NCI-H510A (cell line): ENCODE data around the gene AFG3L2.

ENCODE experiments used
- DNase-seq: peaks from one replicate; lab custom pipeline; 2025; lab: John Stamatoyannopoulos, UW

AFG3L2 gene

DNA sequence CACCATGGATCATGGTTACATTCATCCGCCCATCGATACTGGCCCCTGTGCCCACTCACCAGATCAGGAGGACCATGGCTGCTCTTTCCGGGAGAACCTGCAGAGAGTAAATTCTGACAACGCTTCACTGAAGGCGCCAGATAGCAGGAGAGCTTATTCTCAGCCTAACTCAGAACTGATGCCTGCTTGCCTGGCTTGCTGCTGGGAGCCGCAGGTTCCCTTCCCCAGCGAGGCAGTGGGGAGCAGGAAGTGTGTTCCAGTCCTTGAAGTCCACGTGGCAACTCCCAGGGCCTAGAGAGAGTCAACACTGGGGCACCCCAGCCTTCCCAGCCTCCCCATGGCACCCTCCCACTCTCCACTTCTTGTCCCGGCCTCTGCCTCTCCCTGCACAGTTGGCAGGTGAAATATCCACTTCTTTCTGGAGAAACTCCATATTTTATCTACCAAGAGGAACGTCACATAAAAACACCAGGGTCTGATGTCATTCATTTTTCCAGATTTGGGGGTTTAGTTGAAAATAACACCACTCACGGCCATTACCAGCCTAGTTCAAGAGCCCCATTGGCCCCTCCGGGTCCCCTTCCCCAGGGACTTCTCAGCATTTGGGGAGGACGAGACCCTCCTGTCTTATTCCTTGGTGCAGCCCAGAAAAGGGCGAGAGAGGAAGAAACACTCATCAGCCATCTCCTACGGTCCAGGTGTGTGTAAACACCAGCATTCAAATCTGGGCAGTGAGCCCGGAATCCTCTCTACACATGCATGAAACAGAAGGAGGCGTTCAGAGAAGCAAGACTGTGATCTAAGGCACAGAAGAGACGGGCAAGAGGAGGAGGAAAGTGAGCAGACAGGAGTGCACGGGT, 72.4 kb downstream of the AFG3L2 start:
- no peak for DNase-seq

DNA sequence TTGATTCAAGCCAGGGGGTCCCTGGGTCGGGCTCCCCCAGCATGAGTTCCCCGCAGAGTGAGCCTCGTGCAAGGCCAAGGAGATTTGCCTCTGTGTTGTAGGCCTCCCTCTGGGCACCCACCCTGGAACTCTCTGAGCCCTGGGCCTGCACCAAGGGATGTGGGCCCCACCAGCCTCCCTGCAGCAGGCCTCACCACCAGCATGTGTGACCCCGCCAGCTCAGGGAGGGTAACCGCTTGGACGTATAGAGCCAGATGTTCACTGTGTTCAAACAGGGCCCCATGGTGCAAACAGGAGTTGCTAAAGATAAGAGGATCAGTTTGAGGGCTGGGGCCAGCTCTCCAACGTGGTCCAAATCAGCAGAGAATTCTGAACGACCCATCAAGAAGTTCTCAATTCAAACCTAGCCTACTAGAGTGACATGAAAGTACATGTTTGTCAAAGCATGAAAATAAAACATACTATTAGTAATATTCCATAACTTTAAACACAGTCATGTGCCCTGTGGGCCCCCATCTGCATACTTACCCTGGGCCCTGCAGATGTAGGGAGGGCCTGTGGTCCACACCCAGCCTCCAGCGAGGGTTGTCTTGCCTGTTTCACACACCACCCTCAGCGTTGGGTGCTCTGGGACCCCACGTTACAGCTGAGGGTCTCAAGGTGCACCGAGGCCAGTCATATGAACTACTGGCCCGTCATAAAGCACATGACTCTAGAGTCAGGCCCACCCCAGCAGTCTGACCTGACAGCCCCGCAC, 74.5 kb downstream of the AFG3L2 start:
- no peak for DNase-seq

DNA sequence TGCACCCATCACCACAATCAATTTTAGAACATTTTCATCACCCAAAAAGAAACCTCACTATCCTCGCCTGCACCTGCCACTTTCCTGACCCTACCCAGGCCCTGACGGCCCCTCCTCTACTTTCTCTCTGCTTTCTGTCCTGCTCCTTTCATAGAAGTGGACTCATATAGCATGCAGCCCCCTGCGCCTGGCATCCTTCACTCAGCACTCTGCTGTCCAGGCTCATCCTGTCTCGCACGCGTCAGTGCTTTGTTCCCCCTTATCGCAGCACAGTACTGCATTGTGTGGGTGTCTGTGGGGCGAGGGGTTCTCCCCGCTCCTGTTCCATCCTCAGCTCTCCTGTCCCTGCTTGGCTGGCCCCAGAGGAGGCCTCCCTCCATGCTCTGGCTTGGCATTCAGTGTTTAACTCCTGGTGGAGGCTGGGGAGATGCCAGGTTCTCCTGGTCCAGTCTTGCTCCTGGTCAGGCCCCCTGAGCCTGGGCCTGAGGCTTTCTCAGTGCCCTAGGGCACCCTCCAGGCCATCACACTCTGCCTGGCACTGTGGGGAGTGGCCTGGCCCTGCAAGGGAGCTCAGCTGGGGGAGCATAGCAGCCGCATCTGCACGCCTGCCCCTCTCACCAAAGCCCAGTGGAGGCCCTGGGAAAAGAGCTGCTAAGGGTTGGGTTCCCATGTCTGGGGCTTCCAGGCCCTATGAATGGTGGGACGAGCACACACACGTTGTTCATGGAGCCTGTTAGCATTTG, 75.6 kb downstream of the AFG3L2 start:
- no peak for DNase-seq

DNA sequence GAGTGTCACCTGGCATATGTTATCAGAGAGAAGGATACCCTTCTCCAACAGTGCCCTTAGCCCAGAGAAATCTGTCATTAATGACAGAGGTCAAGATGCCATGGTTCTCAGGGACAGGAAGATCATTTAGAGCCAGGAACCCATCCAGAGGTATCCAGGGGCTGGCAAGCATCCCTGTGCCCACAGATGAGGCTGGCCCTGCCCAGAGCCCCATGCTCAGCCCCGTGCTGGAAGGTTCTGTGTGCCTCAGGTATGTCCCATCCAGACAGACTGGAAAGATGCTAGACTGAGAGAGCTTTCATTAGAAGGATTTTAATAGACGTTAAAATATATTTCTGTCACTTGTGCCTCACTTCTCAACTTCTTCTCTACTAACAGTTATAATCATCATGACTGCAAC, 77.2 kb downstream of the AFG3L2 start:
- no peak for DNase-seq

DNA sequence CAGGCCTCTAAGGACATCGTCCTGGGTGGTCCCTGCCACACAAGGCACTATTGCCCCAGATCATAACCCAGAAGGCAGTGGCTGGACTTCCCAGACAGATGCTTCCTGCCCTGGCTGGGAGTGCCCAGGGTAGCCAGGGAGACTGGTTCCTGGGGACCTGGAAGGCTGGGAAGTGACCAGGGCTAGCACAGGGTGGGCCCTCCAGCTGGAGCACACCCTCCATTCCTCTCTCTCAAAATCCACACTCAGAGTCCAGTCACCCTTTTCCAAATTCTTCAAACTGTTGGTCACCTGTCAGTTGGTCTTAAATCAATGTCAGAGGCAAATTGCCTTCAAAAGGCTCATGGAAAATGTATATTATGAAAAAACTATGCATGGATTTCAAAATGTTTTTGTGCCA, 80.6 kb downstream of the AFG3L2 start:
- DNase-seq, result no peak

DNA sequence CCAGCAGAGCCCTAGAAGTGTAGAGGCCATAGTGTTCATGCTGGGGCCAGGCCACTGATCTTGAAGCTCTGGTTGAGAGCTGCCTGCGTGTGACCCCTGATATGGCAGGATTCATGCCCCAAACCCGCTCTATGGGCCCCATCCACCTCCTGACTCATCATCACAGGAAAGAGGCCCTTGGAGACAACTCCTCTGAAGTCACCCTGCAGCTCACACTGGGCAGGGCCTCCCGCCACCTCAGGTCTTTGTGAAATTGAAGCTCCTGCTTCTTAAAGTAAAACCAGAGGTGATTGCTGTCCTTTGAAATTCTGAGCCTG, 81.0 kb downstream of the AFG3L2 start:
- DNase-seq, result no peak

DNA sequence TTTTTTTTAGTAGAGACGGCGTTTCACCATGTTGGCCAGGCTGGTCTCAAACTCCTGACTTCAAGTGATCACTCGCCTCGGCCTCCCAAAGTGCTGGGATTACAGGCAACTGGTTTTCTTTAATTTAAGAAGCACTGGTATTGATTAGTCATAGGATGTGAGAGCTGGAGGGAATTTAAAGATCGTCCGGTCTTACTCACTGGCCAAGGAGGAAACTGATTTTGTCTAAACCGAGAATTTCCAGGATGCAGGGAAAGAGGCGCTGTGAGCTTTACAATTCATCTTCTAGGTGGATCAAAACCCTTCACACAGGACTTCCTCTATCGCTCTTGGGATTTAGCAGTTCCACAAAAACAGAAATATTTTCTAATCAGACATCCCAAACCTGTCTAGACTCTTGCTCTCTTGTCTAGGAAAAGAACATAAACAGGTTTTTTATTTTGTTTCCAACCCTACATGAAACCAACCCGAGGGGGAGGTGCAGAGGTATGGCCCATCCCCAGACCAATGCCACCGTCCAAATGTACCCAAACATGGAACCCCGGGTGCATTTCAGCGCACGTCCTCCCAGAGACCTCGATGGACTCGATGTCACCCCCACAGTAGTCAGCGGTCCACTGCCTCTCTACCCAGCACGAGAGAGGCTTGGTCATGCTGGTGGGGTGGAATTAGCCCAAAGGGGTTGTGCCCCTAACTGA, 81.5 kb downstream of the AFG3L2 start:
- no peak for DNase-seq

DNA sequence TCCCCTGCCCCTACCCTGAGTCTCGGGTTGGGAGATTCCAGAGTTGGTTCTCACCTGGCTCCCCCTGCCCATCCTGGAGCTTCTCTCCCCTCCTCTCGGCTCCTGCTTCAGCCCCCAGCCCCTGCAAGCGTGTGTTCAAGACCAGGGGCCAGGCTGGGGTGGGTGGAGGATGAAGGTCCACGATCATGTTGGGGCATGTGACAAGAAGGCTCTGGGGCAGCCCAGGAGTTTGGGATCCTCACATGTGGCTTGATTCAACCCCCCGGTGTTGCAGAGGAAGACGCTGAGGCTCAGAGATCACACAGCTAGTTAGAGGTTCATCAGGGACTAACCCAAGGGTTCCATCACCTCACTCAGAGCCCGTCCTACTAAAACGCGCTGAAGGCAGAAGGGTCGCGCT, 83.2 kb downstream of the AFG3L2 start:
- no peak for DNase-seq

DNA sequence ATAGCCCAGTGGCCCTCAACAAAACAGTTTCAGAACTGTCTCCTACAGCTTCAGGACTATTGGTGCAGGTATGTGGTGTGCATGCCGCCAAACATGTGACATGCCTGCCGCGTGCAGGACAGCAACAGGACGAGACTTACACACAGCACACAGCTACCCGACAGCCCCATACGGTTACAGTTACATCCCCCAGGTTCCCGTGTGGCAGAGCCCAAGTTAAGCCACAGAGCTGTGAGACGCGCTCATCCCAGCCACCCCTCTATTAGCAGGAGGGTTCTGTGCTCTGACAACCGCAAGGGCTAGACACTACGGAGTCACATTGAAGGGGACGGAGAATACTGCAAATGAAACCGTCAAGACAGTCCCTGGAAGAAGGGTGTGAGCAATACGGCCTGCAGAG, 85.3 kb downstream of the AFG3L2 start:
- no peak for DNase-seq

DNA sequence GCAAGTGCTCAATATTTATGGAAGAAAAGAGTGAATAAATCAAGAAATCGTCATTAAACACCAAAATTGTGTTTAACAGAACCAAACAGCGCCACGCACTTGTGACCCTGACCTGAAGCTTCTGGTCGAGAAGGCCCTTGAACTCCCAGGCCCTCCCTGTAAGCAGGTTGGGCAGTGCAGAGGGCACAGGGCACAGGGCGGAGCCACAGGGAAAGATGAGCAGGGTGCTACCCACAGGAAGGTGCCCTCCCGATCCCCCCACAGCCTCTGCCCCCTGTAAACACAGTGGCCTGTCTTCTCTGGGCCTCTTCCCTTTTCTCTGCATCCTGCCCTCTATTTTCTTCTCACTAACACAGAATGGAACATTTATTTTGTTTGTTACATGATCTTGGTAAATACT, 85.9 kb downstream of the AFG3L2 start:
- DNase-seq, result no peak

DNA sequence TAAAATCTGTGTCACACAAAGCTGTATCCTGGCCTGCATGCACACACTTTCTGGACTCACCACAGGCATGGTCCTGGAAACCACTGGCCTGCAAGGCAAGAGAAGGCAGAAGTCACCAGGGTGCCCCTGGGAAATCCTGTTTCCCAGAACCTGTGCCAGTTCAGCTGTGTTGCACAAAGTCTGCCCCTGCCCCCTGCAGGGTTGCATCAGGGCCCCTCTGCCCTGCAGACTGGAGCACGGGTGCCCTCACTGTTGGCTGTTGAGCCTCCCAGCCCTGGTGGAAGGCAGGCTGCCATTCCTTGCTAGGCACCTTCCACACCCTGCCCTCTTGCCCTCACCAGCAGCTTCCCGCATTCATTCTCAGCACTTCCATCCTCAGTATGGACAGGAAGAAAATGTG, 86.9 kb downstream of the AFG3L2 start:
- no peak for DNase-seq

DNA sequence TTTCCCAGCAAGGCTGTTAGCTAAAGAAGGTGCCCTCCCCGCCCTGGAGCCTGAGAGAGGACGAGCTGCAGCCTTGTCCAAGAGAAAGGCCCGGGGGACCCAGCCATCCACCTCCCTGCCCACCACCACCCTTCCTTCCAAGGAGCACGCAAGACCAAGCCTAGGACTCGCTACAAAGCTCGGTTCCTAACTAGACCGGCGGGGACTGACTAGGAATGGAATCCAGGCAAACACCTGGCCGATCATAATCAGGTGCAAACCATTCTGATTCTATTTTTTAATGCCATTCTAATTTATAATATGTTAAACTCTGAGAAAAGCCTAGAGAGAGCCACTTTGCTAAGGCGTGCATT, 88.6 kb downstream of the AFG3L2 start:
- no peak for DNase-seq

DNA sequence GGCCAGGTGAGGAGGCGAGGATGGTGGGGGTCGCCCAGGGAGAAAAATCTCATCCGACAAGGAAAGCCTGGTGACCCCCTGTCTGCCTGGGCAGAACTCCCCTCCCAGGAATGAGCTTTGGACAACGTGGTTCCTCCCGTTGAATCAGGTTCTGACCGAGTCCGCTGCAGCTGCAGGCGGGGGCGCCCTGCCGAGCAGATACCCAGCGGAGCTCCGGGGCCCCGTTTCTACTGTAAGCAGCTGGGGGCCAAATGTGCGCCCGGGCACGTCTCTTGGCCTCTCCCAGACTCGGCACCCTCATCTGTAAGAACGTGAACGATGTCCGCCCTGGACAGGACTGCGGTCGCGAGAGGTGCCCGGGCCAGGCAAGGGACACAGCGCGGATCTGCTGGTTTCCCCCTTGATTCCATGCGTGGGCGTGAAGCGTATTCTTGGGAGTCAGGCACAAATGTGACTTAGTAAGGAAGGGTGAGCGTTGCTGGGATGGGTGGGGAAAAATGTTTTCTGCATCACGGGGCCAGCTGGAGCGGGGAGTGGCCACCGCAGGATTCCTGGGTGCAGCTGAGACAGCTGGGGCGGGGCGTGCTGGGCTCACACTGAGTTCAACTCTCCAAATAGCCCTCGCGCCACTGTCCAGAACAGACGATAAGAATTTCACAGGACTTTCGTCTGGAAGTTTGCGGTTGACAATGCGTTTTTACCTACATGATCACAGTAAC, 89.2 kb downstream of the AFG3L2 start:
- no peak for DNase-seq

DNA sequence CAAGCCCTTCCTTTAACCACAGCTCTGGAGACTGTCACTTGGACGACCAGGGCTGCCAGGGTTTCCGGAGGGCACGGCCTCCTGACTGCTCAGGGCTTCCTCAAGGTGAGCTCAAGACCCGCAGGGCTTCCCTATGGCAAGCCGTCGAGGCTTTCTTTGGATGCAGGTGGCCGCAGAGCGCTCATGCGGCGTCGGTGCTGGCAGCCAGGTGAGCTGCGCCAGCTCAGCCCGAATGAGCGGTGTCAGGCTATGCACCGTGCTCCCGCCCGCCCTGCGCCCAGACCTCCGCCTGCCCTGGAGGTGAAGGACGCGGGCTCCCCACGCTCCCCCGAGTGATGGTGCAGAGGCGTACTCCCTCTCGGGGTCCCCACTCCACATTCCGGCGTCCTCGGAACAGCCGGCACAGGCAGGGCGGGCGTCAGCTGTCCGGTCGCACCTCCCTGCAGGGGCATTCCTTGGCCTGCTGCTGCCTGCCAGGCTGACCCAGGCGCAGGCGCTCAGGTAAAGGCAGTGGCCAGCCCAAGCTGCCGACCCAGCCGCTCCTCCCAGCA, 89.8 kb downstream of the AFG3L2 start:
- DNase-seq, result no peak

DNA sequence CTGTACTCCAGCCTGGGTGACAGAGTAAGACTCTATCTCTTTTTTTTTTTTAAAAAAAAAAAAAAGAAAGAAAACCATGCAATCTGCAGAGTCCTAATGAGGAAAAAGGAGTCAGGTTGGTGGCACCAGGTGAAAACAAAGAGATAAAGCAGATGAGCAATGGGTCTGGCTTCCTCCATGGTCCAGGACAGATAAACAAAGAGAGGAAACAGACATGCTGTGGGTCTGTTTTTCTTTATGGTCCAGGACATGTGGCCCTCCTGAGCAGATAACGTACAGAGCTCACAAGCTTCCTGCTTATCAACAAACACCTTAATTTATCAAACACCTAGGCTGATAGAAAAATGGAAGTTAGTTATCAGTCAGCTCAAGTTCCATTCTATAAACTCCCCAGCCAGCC, 93.4 kb downstream of the AFG3L2 start:
- DNase-seq, result no peak

DNA sequence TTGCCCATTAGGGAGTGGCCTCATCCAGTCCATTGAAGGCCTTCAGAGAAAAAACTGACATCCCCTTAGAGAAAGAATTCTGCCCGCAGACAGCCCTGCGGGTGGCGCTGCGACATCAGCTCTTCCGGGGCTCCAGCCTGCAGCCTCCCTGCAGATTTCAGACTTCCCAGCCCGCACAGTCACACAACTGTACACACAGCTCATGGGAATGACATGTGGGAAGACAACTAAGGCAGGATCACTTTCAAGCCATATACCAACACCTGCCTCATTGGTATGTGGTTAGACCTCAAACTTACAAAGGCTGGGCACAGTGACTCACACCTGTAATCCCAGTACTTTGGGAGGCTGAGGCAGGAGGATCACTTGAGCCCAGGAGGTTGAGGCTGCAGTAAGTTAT, 93.8 kb downstream of the AFG3L2 start:
- DNase-seq, result no peak

DNA sequence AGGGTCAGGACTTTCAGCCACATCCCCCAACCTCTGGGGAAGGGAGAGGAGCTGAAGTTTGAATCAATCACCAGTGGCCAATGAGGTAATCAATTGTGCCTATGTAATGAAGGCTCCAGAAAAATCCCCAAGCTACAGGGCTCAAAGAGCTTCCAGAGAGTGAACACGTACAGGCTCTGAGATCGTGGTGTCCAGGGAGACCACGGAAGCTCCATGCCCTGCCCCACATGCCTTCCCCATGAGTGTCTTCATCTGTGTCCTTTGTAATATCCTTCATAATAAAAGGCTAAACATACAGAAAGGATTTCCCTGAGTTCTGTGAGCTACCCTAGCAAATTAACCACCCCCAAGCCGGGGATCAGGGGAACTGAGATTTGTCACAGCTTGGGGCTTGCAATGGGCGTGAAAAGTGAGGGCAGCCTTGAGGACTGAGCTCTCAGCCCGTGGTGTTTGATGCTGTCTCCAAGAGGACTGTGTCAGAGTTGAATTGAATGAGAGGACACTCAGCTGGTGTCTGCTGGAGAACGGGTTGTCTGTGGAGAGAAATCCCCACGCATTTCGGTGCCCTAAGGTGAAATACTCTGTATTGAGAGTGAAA, 94.5 kb downstream of the AFG3L2 start:
- DNase-seq, result no peak

DNA sequence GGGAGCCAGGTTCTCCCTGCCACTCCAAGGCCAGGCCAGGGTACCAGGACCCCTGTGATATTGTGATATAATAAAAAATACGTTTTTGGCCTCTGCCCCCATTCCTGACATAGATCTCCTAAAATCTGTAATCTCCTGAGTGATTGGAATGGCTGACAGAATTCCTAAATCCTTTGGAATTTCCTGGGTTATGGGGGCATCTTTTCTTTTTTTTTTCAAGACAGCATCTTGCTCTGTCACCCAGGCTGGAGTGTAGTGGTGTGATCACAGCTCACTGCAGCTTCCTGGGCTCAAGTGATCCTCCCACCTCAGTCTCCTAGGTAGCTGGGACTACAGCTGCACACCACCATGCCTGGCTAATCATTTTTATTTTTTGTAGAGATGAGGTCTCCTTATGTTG, 95.2 kb downstream of the AFG3L2 start:
- no peak for DNase-seq

DNA sequence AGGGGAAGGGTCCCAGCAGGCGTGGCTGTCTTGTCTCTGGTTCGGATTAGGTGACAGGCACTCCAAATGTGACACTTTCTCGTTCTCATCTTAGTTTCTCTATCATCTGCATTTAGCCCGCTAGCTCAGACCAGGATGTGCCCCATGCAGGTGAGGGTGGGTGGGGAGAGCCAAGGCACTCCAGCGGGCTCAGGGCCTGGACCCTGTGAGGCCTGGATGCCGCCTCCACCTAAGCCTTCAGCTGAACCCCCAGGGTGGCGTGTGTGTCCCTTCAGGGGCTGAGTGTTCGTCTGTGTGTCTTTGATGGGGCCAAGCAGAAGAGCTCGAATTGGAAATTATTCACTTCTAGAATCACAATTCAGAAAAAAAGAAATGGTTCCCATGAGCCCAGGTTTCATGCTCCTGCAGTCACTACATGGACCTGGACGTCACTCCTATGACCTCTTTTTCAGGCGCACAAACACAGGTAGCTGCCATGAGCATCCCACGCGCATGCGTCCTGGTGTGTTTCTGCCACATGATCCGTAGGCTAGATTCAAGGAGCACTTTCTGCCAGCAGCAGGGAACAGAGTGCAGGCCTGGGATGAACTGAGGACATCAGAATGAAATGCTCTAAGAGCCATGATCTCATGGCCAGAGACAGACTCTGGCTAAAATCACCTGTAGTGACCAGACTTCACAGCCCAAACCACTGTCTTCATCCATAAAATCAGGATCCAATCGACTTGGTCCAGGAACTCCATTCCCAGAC, 97.1 kb downstream of the AFG3L2 start:
- DNase-seq, result no peak
